Chondrocyte (in vitro differentiated cells): ENCODE data around the gene CD80. TPM values are rescaled to one million over a fixed set of nuclear protein-coding genes. Genes with fewer than 3 reads are reported as not detected.
A peak's percentile ranks its signal among the peaks of the same experiment; 100 is the strongest.

Source experiments
- DNase-seq: peaks from one replicate; pipeline ENCODE4 v3.0.0; 2021; ENCODE audit warnings: mixed read lengths, low spot score
- H3K27ac Mint-ChIP-seq: one replicate; pipeline ENCODE4 v1.8.0; 2021; ENCODE audit warnings: mild to moderate bottlenecking, moderate library complexity, mixed read lengths; ENCODE audit not compliant: unreplicated experiment
- H3K27me3 Mint-ChIP-seq: 2 replicates; pipeline ENCODE4 v1.8.0; 2021; ENCODE audit warnings: low read depth, mixed read lengths
- H3K36me3 Mint-ChIP-seq: 2 replicates; pipeline ENCODE4 v1.8.0; 2021; ENCODE audit warnings: low read depth, mixed read lengths
- H3K4me1 Mint-ChIP-seq: 2 replicates; pipeline ENCODE4 v1.8.0; 2021; ENCODE audit warnings: low read depth, mild to moderate bottlenecking, mixed read lengths
- H3K4me3 Mint-ChIP-seq: one replicate; pipeline ENCODE4 v1.8.0; 2021; ENCODE audit warnings: mild to moderate bottlenecking, moderate library complexity, mixed read lengths; ENCODE audit not compliant: unreplicated experiment
- H3K9me3 Mint-ChIP-seq: 2 replicates; pipeline ENCODE4 v1.8.0; 2021; ENCODE audit warnings: low read depth, mixed read lengths
- CTCF ChIP-seq: fragments of 200-600 bp; sonication (generic); IDR thresholded peaks from 2 replicates; pipeline ENCODE4 v1.5.0; 2021; ENCODE audit warnings: antibody characterized with exemption, mild to moderate bottlenecking, moderate library complexity
- total RNA-seq: library from RNA; stranded (reverse); gene quantifications from 3 replicates; pipeline ENCODE4 v1.2.1, GENCODE V29; 2021

Gene CD80
- total RNA-seq, 1 donor from 2014 or later = not detected

GRCh38 chr3:119531151-119531550 is 28.3 kb downstream of the CD80 start:
- H3K27me3 Mint-ChIP-seq = no peaks in the 10 kb centered on the region
- H3K4me1 Mint-ChIP-seq = peaks cover 8% of the 10 kb centered on the region
- no peak overlapping the region for H3K4me3 Mint-ChIP-seq
- TF ChIP-seq CTCF = no peak
- DNase-seq = no peak
- H3K27ac Mint-ChIP-seq = no peak overlapping the region
- no peaks in the 10 kb centered on the region for H3K36me3 Mint-ChIP-seq
- H3K9me3 Mint-ChIP-seq = no peaks in the 10 kb centered on the region

- H3K9me3 Mint-ChIP-seq = no peaks in the 10 kb centered on the region
- no peak overlapping the region for H3K4me3 Mint-ChIP-seq
- H3K36me3 Mint-ChIP-seq = peaks cover 1% of the 10 kb centered on the region
- H3K27ac Mint-ChIP-seq = peak overlapping the region; percentile 45
- no peak for TF ChIP-seq CTCF
- no peaks in the 10 kb centered on the region for H3K27me3 Mint-ChIP-seq
- peaks cover 8% of the 10 kb centered on the region for H3K4me1 Mint-ChIP-seq
- DNase-seq = no peak
These were observed 29.0 kb downstream of the CD80 start for GRCh38 chr3:119530456-119530855.

- TF ChIP-seq CTCF = no peak
- no peak for DNase-seq
- H3K36me3 Mint-ChIP-seq = peaks cover 3% of the 10 kb centered on the region
- no peak overlapping the region for H3K4me3 Mint-ChIP-seq
- H3K9me3 Mint-ChIP-seq = no peaks in the 10 kb centered on the region
- H3K27me3 Mint-ChIP-seq = no peaks in the 10 kb centered on the region
- peaks cover 8% of the 10 kb centered on the region for H3K4me1 Mint-ChIP-seq
- no peak overlapping the region for H3K27ac Mint-ChIP-seq
These were observed 29.5 kb downstream of the CD80 start for GRCh38 chr3:119529883-119530282.

- no peaks in the 10 kb centered on the region for H3K9me3 Mint-ChIP-seq
- H3K36me3 Mint-ChIP-seq = peaks cover 9% of the 10 kb centered on the region
- no peak for DNase-seq
- H3K27me3 Mint-ChIP-seq = no peaks in the 10 kb centered on the region
- H3K4me1 Mint-ChIP-seq = peaks cover 8% of the 10 kb centered on the region
- H3K27ac Mint-ChIP-seq = no peak overlapping the region
- H3K4me3 Mint-ChIP-seq = no peak overlapping the region
- TF ChIP-seq CTCF = no peak
These were observed 31.7 kb downstream of the CD80 start for GRCh38 chr3:119527714-119528113.

- no peak overlapping the region for H3K27ac Mint-ChIP-seq
- TF ChIP-seq CTCF = peak; percentile 65
- no peaks in the 10 kb centered on the region for H3K9me3 Mint-ChIP-seq
- H3K4me3 Mint-ChIP-seq = no peak overlapping the region
- DNase-seq = no peak
- no peaks in the 10 kb centered on the region for H3K27me3 Mint-ChIP-seq
- peaks cover 5% of the 10 kb centered on the region for H3K4me1 Mint-ChIP-seq
- H3K36me3 Mint-ChIP-seq = peaks cover 25% of the 10 kb centered on the region
These were observed 34.3 kb downstream of the CD80 start for GRCh38 chr3:119524931-119525662.
